ENCODE measurements around the gene ROR1. TPM values are rescaled to one million over a fixed set of nuclear protein-coding genes. Genes with fewer than 3 reads are reported as not detected.

Gene ROR1
- total RNA-seq, 1 donor from 2014 or later, result 12.3 TPM

- DNase-seq (ENCODE audit: low spot score), result no peak
Measured at GRCh38 chr1:64004451-64005025, 230.7 kb downstream of the ROR1 start.

GRCh38 chr1:64005801-64006200, 232.0 kb downstream of the ROR1 start:
- DNase-seq (ENCODE audit: low spot score), result no peak

GRCh38 chr1:64006276-64007051, 232.6 kb downstream of the ROR1 start:
- DNase-seq (ENCODE audit: low spot score), result no peak

- DNase-seq (ENCODE audit: low spot score), result no peak
Measured at GRCh38 chr1:64010316-64010715, 236.5 kb downstream of the ROR1 start.

- DNase-seq (ENCODE audit: low spot score), result no peak
Measured at GRCh38 chr1:64013395-64013794, 239.6 kb downstream of the ROR1 start.

GRCh38 chr1:64019818-64020217, 246.0 kb downstream of the ROR1 start:
- no peak for DNase-seq (ENCODE audit: low spot score)

- DNase-seq (ENCODE audit: low spot score), result no peak
Measured at GRCh38 chr1:64021066-64021465, 247.2 kb downstream of the ROR1 start.

GRCh38 chr1:64025051-64025450, 251.2 kb downstream of the ROR1 start:
- DNase-seq (ENCODE audit: low spot score), result no peak

GRCh38 chr1:64029037-64029436, 255.2 kb downstream of the ROR1 start:
- DNase-seq (ENCODE audit: low spot score), result no peak

GRCh38 chr1:64030411-64030810, 256.6 kb downstream of the ROR1 start:
- no peak for DNase-seq (ENCODE audit: low spot score)

- DNase-seq (ENCODE audit: low spot score), result no peak
Measured at GRCh38 chr1:64031236-64031635, 257.4 kb downstream of the ROR1 start.

GRCh38 chr1:64033667-64034220, 259.9 kb downstream of the ROR1 start:
- no peak for DNase-seq (ENCODE audit: low spot score)

- DNase-seq (ENCODE audit: low spot score), result no peak
Measured at GRCh38 chr1:64036549-64036948, 262.7 kb downstream of the ROR1 start.

- DNase-seq (ENCODE audit: low spot score), result no peak
Measured at GRCh38 chr1:64038119-64038518, 264.3 kb downstream of the ROR1 start.

GRCh38 chr1:64038965-64039364, 265.1 kb downstream of the ROR1 start:
- no peak for DNase-seq (ENCODE audit: low spot score)

GRCh38 chr1:64039390-64039926, 265.6 kb downstream of the ROR1 start:
- no peak for DNase-seq (ENCODE audit: low spot score)

GRCh38 chr1:64041371-64042131, 267.7 kb downstream of the ROR1 start:
- DNase-seq (ENCODE audit: low spot score), result no peak

GRCh38 chr1:64042331-64043100, 268.7 kb downstream of the ROR1 start:
- DNase-seq (ENCODE audit: low spot score), result no peak

GRCh38 chr1:64043288-64043687, 269.5 kb downstream of the ROR1 start:
- no peak for DNase-seq (ENCODE audit: low spot score)

GRCh38 chr1:64043976-64044375, 270.2 kb downstream of the ROR1 start:
- no peak for DNase-seq (ENCODE audit: low spot score)

GRCh38 chr1:64046243-64046642, 272.4 kb downstream of the ROR1 start:
- DNase-seq (ENCODE audit: low spot score), result no peak
